HEK293 (cell line): ENCODE data around the gene AGPAT4.

Experiments used
- CTCF ChIA-PET: fragments of 350-600 bp; formaldehyde crosslinking; extraction: SDS; loops from one replicate; lab custom pipeline; 2021; ENCODE audit warnings: antibody characterized with exemption; lab: Yijun Ruan, JAX
- POLR2A ChIA-PET: fragments of 300-600 bp; formaldehyde crosslinking; extraction: SDS; loops from one replicate; lab custom pipeline; 2020; ENCODE audit warnings: antibody characterized with exemption, inconsistent platforms; lab: Yijun Ruan, JAX
- H3K27ac ChIP-seq: fragments of 200-500 bp; sonication (Bioruptor generic); 2 replicates; pipeline ENCODE4 v1.5.1; 2014; ENCODE audit warnings: low read depth, low read length, control low read depth, inconsistent platforms; ENCODE audit errors: extremely low read depth
- H3K36me3 ChIP-seq, 2 experiments: fragments of 200-500 bp in 1 of 2; sonication (Bioruptor generic) in 1 of 2; 1 replicate in 1 of 2; 2 replicates in 1 of 2; pipeline ENCODE4 v1.5.1; 2014 to 2017; ENCODE audit warnings: inconsistent platforms in 2 of 2, low read length in 2 of 2; ENCODE audit not compliant: control insufficient read depth in 2 of 2, insufficient read depth in 1 of 2
- H3K4me1 ChIP-seq: fragments of 200-500 bp; sonication (Bioruptor generic); 2 replicates; pipeline ENCODE4 v1.5.1; 2014; ENCODE audit warnings: mild to moderate bottlenecking, low read length, inconsistent platforms; ENCODE audit not compliant: control insufficient read depth, insufficient read depth
- H3K4me3 ChIP-seq: 2 replicates; pipeline ENCODE4 v1.5.1; 2011; ENCODE audit warnings: low read depth, mild to moderate bottlenecking, control low read depth, low read length, moderate library complexity
- H3K9me3 ChIP-seq: fragments of 200-500 bp; sonication (Bioruptor generic); 2 replicates; pipeline ENCODE4 v1.5.1; 2014; ENCODE audit warnings: low read depth, low read length, inconsistent platforms; ENCODE audit not compliant: control insufficient read depth, insufficient read depth
- KLF10 ChIP-seq: fragments of 450-650 bp; IDR thresholded peaks from 2 replicates; pipeline ENCODE4 v1.5.1; 2018; ENCODE audit warnings: missing biosample characterization, mild to moderate bottlenecking, missing genetic modification characterization
- PRDM4 ChIP-seq: fragments of 450-650 bp; formaldehyde crosslinking; IDR thresholded peaks from 2 replicates; pipeline ENCODE4 v1.5.1; 2017; ENCODE audit warnings: missing biosample characterization, missing genetic modification characterization
- SCRT1 ChIP-seq: fragments of 450-650 bp; formaldehyde crosslinking; IDR thresholded peaks from 2 replicates; pipeline ENCODE4 v1.5.1; 2016; ENCODE audit warnings: missing biosample characterization, missing genetic modification characterization, borderline replicate concordance
- ZNF121 ChIP-seq: fragments of 450-650 bp; formaldehyde crosslinking; IDR thresholded peaks from 2 replicates; pipeline ENCODE4 v1.5.1; 2016; ENCODE audit warnings: missing biosample characterization, missing genetic modification characterization
- ZNF148 ChIP-seq: fragments of 450-650 bp; formaldehyde crosslinking; IDR thresholded peaks from 2 replicates; pipeline ENCODE4 v1.5.0; 2017; ENCODE audit warnings: missing biosample characterization, missing genetic modification characterization, borderline replicate concordance
- ZNF692 ChIP-seq: fragments of 450-650 bp; formaldehyde crosslinking; IDR thresholded peaks from 2 replicates; pipeline ENCODE4 v1.5.1; 2016; ENCODE audit warnings: missing biosample characterization, missing genetic modification characterization
- TF ChIP-seq, protein P1 (sequence below): fragments of 450-650 bp; formaldehyde crosslinking; IDR thresholded peaks from 2 replicates; pipeline ENCODE4 v1.5.1; 2016; ENCODE audit warnings: missing biosample characterization, missing genetic modification characterization

The AGPAT4 gene

DNA sequence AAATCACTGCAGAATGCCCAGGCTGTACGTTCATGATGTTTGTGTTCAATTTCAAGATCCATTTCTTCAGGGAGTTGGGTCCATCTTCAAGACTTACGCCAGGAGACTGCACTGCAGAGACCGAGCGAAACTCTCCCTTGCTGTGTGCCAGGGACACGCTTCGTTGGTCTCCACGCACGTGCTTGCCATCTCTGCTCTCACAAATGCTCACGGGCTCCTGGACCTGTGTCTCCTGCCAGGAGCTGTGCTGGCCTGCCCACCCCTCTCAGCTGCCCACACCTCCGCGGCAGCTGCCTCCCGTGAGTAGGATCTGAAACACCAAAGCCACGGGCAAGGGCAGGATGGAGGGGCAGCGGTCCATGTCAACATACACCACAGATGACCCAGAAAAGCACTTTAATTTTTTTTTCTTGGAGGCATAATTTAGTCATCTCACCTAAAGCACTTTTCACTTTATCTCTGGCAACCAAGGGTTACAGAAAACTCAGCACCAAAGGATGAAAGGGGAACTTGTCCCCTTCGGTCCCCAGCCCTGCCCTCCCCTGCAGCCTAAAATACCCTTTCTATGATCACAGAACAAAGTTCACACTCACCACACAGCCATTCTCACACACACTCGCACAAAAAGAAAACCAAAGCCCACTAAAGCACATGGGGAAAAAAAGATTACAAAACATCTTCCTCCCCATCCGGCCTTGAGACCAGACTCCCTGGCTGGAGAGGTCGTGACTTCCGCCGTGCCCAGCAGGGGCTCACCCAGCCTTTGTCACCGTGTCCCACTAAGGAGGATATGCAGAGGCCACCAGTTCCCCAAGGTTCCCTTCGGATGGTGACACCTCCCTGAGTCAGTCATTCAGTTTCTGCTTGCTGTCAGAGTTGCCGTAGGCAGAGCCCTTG lies 137.9 kb downstream of the AGPAT4 start:
- H3K4me3 ChIP-seq = no peak overlapping the region
- CTCF ChIA-PET = no interaction called here

More for the DNA sequence above, 137.9 kb downstream of the AGPAT4 start:
- no peak for TF ChIP-seq ZNF692 (tag by site-specific recombination)
- no peak for TF ChIP-seq ZNF148 (tag by site-specific recombination)
- TF ChIP-seq, protein P1, sequence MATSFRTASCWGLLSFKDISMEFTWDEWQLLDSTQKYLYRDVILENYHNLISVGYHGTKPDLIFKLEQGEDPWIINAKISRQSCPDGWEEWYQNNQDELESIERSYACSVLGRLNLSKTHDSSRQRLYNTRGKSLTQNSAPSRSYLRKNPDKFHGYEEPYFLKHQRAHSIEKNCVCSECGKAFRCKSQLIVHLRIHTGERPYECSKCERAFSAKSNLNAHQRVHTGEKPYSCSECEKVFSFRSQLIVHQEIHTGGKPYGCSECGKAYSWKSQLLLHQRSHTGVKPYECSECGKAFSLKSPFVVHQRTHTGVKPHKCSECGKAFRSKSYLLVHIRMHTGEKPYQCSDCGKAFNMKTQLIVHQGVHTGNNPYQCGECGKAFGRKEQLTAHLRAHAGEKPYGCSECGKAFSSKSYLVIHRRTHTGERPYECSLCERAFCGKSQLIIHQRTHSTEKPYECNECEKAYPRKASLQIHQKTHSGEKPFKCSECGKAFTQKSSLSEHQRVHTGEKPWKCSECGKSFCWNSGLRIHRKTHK (tag by site-specific recombination) = no peak
- no peak for TF ChIP-seq PRDM4 (tag by site-specific recombination)
- no peak for TF ChIP-seq SCRT1 (tag by site-specific recombination)
- TF ChIP-seq KLF10 = no peak
- no peak for TF ChIP-seq ZNF121 (tag by site-specific recombination)
- H3K9me3 ChIP-seq = no peaks in the 10 kb centered on the region
- no peaks in the 10 kb centered on the region for H3K4me1 ChIP-seq
- POLR2A ChIA-PET = interaction anchor here (0.6 kb wide), 1 partner anchor 125 kb away, joined by 6 read pairs; no protein-coding TSS in a partner anchor
- H3K27ac ChIP-seq = no peak overlapping the region
- peaks cover 0 to 65% of the 10 kb centered on the region in 2 experiments; a peak in 1 of 3 replicates for H3K36me3 ChIP-seq
